HG03095 (cell line): ENCODE results near the gene AFM.

Source experiments
- ATAC-seq: cut with Tn5 transposase; IDR thresholded peaks from one replicate; pipeline ENCODE4 v1.9.1; 2021; ENCODE audit warnings: moderate library complexity; ENCODE audit not compliant: unreplicated experiment

The AFM gene

GRCh38 chr4:73481358-73481757 lies at the start of gene AFM:
Gene AFM, plus strand, starts transcription at chr4:73481745. Its CDS starts 31 bp downstream, at chr4:73481776.
- ATAC-seq: no peak

- ATAC-seq: no peak
These were observed 49.8 kb upstream of the AFM start for GRCh38 chr4:73431813-73432168.

- no peak for ATAC-seq
These were observed 49.2 kb upstream of the AFM start for GRCh38 chr4:73432169-73433000.

GRCh38 chr4:73433140-73433539 lies 48.4 kb upstream of the AFM start:
- ATAC-seq: no peak

GRCh38 chr4:73434311-73434710 lies 47.2 kb upstream of the AFM start:
- no peak for ATAC-seq

GRCh38 chr4:73435984-73436383 lies 45.6 kb upstream of the AFM start, which contains the start of gene AFP:
Gene AFP, plus strand, starts transcription at chr4:73436221. Its CDS starts 42 bp downstream, at chr4:73436263.
- no peak for ATAC-seq

- no peak for ATAC-seq
These were observed 44.6 kb upstream of the AFM start for GRCh38 chr4:73436674-73437557.

- no peak for ATAC-seq
These were observed 44.0 kb upstream of the AFM start for GRCh38 chr4:73437558-73437956.

- ATAC-seq: no peak
These were observed 43.5 kb upstream of the AFM start for GRCh38 chr4:73438048-73438447.

- ATAC-seq: no peak
These were observed 42.8 kb upstream of the AFM start for GRCh38 chr4:73438582-73439215.

- no peak for ATAC-seq
These were observed 42.1 kb upstream of the AFM start for GRCh38 chr4:73439445-73439844.

- ATAC-seq: no peak
These were observed 41.6 kb upstream of the AFM start for GRCh38 chr4:73439991-73440390.

GRCh38 chr4:73440653-73441052 lies 40.9 kb upstream of the AFM start:
- ATAC-seq: no peak

GRCh38 chr4:73442275-73442674 lies 39.3 kb upstream of the AFM start:
- no peak for ATAC-seq

- no peak for ATAC-seq
These were observed 38.3 kb upstream of the AFM start for GRCh38 chr4:73443224-73443623.

GRCh38 chr4:73445383-73446335 lies 35.9 kb upstream of the AFM start:
- ATAC-seq: no peak

GRCh38 chr4:73446336-73446938 lies 35.1 kb upstream of the AFM start:
- peak; percentile 99 for ATAC-seq

GRCh38 chr4:73447671-73448070 lies 33.9 kb upstream of the AFM start:
- ATAC-seq: no peak

- no peak for ATAC-seq
These were observed 32.9 kb upstream of the AFM start for GRCh38 chr4:73448448-73449203.
